GM21390 (cell line): Measurements from ENCODE around the gene PGM5.

Experiments
- ATAC-seq: cut with Tn5 transposase; IDR thresholded peaks from one replicate; pipeline ENCODE4 v1.9.1; 2021; ENCODE audit not compliant: unreplicated experiment

The PGM5 gene

DNA sequence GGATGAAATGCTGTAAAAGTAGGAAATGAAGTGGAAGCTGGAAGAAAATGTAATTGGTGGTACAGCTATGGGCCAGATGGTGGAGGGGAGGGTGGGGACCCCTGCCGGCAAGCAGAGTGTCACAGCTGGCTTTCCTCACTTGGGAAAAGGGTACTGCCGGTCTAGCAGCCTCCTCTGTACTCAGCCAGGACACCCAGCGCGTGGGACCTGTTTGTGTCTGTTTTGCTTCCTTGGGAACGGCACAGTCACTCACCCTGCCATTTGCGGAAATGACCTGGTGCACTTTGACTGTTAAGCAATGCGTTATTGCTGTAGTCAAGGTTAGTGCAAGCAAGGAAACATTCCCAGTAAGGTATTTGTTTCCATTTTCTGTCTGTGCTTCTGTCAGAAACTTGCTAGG is 174.2 kb downstream of the PGM5 start:
- ATAC-seq = no peak

DNA sequence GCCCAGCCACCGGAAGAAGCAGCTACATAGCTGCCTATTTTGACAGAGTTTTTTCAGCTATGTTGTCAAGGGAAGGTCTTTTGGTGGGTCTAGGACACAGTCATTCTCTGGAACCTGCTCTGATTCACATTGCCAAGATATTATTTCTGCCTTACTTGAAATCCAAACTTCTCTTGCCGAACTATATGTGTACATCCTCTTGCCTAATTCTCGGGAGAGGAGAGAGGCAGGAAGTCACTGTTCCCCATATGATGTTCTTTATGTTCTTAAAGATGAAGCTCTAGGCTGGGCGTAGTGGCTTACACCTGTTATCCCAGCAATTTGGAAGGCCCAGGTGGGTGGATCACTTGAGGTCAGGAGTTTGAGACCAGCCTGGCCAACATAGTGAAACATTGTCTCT is 175.7 kb downstream of the PGM5 start:
- no peak for ATAC-seq

DNA sequence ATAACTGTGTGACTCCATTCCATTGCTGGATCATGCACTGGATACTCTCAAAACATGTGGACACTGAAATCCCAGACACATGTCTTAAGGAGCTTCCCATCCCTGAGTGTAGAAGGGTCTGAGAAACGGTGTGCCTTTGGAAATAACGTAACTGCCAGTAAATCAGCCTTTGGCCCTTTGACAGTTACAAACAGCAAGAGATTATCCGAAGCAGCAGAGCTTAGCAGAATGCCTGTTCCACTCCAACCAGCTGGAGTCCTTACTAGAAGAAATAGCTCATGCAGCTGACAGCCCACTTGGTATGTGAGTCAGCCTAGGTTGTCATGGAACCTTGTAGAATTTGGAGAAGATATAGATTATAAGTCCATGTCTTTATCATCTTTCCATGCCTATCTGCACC is 177.3 kb downstream of the PGM5 start:
- no peak for ATAC-seq

GRCh38 chr9:68536876-68537615 is 180.6 kb downstream of the PGM5 start:
- no peak for ATAC-seq

GRCh38 chr9:68537616-68537880 is 181.1 kb downstream of the PGM5 start:
- no peak for ATAC-seq

DNA sequence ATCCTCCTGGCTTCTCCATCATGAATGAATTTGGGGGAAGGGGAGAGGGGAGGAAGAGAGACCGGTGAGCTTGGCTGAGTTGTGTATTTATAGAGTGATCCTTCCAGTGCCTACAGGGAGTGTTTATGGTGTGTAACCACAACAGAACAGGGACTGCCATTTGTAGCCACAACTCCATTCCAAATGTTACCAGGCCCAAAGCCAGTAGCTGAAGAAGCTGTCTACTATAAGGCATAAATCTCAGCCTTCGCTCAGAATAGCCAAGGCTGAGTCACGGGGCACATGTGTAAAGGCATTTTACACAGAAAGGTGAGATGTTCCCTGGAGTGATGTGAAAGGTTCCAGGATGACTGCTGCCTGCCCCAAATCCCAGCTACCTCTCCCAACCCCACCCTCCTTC is 181.8 kb downstream of the PGM5 start:
- ATAC-seq = no peak

DNA sequence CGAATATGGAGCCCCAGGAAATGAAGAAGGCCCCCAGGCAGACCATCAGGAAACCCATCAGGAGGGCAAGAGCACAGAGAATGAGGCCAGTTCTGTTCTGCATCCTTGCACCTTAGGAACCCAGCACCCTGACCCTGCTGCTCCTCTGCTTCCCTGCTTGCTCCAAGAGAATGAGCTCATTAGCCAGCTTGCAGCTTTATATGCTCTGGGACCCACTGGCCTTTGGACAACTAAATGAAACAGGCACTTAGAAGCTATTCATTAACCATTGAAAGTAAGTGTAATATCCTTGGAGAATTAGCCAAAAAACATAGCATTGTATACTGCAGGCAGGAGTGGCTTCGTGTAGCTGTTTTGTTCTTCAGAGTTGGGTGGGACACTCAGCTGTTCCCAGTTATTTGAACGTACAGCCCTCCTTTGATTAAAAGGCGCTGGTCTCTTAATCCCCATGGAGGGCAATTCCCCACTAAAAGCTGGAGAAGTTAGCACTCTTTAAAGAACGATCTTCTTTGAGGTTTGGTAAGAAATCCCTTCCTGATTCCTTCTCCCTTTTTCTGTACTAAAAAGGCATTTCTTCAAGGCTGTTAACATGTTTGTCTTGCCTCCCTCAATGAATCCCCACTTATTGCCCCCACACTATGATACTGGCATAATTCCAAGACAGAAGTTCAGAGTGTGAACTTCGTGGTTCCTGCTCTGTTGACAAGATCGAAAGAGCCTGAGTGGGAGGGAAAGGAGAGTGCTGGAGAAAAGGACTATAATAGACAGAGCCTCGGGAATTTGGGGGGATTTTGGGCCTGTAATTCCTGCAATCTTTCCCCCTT is 184.5 kb downstream of the PGM5 start, which contains the start of gene TMEM252:
Gene TMEM252, minus strand, starts transcription at position 172 of the 824 bp plus-strand sequence. Its CDS starts 69 bp downstream, at position 103.
- no peak for ATAC-seq

DNA sequence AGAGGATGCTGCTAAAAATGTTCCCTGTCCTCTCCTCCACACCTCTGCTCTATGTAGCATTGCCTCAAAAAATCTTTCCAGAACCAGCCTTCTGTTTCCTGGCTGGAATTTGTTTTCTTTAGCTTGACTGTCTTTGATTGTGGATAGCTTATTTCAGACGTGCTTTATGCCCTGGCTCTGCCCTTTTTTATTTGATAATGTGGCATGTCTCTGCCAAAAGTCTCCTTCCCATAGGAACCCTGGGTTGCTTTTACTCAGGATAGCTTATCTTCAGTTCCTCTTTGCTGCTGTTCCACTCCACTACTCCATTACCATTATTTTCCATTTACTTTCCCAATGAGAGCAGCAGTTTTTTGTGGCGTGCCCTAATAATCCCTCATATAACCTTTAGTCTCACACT is 185.2 kb downstream of the PGM5 start:
- no peak for ATAC-seq

DNA sequence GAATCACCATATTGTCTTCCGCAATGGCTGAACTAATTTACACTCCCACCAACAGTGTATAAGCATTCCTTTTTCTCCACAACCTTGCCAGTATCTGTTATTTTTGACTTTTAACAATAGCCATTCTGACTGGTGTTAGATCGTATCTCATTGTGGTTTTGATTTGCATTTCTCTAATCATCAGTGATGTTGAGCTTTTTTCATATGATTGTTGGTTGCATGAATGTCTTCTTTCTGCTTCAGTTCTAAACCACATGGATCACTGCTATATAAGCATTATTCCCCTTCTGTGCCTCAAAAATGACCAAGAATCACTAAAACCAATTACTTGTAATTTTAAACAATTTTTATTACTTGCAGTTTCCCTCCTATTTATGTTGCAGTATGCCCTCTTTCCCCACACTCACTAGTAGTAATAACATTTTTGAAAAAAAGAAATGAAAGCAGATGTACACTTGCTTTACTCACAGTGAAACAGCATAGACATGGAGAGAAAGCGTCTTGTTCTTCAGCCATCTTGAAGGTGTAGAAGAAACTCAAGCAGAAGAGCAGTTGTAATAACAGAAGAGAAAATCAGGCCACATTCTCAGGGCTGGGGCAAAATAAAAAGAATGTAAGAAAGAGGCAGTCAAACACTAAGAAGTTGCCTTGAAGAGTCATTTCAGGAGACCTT is 188.8 kb downstream of the PGM5 start:
- peak; percentile 57 for ATAC-seq

DNA sequence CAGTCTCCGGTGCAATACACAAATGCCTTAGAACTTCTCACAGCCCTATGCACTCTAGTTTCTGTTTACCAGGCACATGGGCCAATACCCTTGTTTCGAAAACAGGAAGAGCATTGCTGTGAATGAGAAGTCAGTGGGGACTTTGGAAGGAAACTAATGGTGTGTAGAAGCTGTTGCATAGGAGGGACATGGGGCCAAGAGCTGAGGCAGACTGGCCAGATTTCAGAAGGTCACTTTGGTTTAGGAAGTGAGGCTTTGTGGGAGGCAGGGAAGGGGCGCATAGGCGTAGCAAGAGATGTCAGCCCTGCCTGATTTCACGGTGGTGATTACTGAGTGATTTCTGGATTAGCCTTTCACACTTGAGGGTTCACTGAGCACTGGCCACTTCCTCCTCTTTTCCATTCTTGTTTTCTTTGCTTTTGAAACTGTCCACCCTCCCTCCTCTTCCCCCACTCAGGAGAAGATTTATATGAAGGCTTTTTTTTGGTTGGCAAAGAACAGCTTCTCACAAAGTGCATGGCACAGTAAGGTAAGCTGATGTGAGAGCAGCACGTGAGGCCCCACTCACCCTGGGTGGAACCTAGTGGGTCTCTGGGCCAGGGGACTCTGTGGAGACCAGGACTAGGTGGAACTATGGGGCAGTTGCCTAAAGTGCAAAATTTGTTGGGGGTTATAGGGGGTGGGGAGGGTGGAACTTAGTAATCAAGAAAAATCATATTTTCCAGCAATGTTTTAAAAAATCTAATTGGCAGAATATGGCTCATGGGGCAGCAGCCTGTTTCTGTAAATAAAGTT is 190.4 kb downstream of the PGM5 start:
- peak; percentile 76 for ATAC-seq

- ATAC-seq = no peak
Measured at GRCh38 chr9:68547417-68547816, 191.0 kb downstream of the PGM5 start.

DNA sequence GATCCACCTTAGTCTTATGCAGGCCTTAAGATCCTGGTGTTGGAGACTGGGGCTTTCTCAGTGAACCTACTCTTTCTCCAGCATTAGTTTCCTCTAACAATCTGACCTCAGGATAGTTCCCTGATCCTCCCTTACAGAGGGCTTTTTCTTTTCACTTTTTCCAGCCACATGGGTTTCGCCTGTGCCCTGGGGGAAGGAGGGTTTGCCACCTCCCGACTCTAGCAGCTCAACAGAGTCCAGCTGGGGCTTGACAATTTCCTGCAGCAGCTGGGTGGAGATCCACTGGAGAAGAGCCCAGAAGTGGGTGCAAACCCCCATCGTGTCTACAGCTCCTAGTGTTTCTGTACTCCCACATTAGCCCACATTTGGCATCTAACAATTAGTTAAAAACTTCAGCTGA is 191.8 kb downstream of the PGM5 start:
- ATAC-seq = no peak

DNA sequence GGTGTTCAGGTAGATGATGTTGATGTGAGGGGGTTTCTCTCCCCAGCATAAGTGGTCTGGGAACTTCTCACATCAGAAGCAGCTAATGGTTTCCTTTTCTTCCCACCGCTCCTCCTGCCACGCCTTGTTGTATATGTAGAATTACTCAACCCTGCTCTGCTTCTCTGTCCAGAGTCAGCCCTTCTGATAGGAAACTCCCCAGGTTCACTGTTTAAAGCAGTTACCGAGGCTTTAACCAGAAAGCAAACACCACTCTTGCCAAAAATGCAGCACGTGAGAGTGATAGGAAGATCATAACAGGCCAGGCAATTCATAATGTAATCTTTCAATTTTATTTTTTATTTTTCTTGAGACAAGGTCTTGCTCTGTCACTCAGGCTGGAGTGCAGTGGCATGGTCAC is 194.8 kb downstream of the PGM5 start:
- no peak for ATAC-seq

DNA sequence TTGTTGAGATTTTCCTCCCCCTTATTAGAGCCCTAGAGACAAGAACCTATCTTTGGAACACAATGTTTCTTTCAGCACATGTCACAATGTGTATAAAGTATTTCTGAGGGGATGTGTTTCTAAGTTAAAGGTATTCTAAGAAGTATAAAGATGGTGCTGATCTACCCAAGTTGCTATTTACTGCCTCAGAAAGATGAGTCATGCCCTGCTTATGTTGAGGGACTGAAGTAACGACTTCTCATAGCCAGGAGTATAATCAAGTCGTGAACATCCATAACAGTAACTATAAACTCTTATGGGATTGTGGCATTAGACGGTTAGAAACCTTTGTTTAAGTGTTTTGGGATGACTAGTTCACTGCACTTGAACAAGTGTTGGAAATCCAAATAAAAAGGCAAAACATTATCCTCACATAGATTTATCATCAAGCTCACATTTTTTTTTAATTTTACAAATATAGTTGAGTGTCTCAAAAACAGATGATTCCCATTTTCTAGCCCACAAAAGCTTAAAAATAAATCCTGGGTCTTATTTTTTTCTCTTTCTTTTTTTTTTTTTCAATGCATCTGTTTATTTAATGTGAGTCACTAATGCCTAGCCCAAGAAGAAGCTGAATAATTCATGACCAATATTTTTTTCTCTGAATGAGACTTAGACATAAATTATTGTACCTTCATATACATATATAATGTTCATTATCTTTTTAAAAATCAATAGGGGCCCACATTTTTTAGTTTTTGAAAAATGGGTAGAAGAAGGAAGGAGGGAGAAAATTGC is 196.5 kb downstream of the PGM5 start:
- ATAC-seq = no peak

- no peak for ATAC-seq
Measured at GRCh38 chr9:68555437-68556150, 199.2 kb downstream of the PGM5 start.

- no peak for ATAC-seq
Measured at GRCh38 chr9:68558545-68558944, 202.1 kb downstream of the PGM5 start.

DNA sequence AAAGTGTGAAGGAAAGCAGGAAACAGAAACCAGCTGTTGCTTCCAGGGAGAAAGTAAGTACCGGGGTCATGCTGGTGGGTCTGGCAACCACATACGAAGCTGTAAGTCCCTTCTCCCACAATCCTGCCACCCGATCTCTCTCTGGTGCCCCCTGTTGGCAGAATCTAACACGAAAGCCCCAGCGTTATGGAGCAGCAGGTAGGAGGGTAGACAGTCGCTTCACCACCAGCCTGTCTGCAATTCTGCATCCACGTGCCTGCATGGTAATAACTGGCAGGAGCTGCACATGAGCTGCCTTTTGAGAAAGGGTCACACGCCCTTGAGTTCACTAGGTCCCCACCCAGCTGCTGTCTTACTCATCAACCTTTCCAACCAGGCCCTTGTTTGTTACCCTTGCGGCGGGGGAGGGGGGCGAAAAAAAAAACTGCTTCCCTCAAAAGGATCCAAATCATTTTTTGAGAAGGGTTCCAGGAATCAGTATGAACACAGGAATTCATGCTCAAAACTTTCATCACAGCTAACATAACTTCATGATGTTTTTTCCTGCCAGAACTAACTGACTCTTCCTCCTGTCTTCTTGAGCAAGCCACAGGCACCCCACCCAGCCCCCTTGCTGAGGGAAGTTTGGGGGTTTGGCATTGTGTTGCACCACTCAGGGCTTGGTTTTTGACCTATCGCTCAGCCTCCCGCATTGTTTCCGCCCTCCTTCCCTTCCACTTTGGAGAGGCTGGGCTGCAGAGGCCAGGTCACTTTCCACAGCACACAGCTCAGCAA is 203.8 kb downstream of the PGM5 start:
- ATAC-seq = peak; percentile 53

- ATAC-seq = no peak
Measured at GRCh38 chr9:68562461-68562860, 206.1 kb downstream of the PGM5 start.

DNA sequence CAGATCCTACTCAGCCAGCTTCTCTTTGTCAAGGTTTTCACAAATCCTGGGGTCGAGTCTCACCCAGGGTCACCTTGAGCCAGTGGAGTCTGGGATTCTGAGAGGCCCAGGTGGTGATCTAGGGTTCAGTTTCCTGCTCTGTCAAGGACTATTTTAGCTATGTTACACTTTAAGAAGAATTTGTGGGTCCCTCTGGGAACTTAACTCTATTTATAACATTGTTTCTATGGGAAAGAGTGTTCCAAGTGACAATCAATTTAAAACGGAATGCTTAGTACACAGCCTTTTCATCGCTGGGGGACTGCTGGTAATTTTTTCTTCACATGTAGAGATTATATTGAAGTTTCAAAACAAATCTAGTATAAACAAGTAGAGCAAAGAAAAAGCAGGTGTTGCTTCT is 211.2 kb downstream of the PGM5 start:
- no peak for ATAC-seq
